GM19455 (cell line): Measurements from ENCODE around the gene HDAC6.
A peak's percentile ranks its signal among the peaks of the same experiment; 100 is the strongest.

ENCODE experiments used
- ATAC-seq: cut with Tn5 transposase; IDR thresholded peaks from one replicate; pipeline ENCODE4 v1.9.1; 2021; ENCODE audit not compliant: unreplicated experiment

The HDAC6 gene

GRCh38 chrX:48801280-48802088 lies at the start of gene HDAC6:
HDAC6 (plus strand) TSS chrX:48802067; CDS start chrX:48802693, 626 bp downstream.
- ATAC-seq, result peak; percentile 88

GRCh38 chrX:48752498-48752897 lies 49.4 kb upstream of the HDAC6 start:
- ATAC-seq, result no peak

GRCh38 chrX:48753708-48754228 lies 48.1 kb upstream of the HDAC6 start:
- ATAC-seq, result no peak

- ATAC-seq, result no peak
Measured at GRCh38 chrX:48754238-48754637, 47.6 kb upstream of the HDAC6 start.

GRCh38 chrX:48761674-48762471 lies 40.0 kb upstream of the HDAC6 start, which contains the start of gene GLOD5:
GLOD5 (plus strand) TSS chrX:48761747; CDS start chrX:48761791, 44 bp downstream.
- no peak for ATAC-seq

- ATAC-seq, result no peak
Measured at GRCh38 chrX:48769230-48769629, 32.6 kb upstream of the HDAC6 start.

GRCh38 chrX:48770296-48770695 lies 31.6 kb upstream of the HDAC6 start:
- no peak for ATAC-seq

GRCh38 chrX:48772602-48773001 lies 29.3 kb upstream of the HDAC6 start:
- no peak for ATAC-seq

- no peak for ATAC-seq
Measured at GRCh38 chrX:48776818-48777439, 24.9 kb upstream of the HDAC6 start.

- ATAC-seq, result no peak
Measured at GRCh38 chrX:48779399-48779798, 22.5 kb upstream of the HDAC6 start.

- no peak for ATAC-seq
Measured at GRCh38 chrX:48781705-48782104, 20.2 kb upstream of the HDAC6 start.

- no peak for ATAC-seq
Measured at GRCh38 chrX:48782216-48782615, 19.7 kb upstream of the HDAC6 start.

- no peak for ATAC-seq
Measured at GRCh38 chrX:48782795-48783194, 19.1 kb upstream of the HDAC6 start.

- ATAC-seq, result no peak
Measured at GRCh38 chrX:48784726-48785125, 17.1 kb upstream of the HDAC6 start.

- no peak for ATAC-seq
Measured at GRCh38 chrX:48785186-48785539, 16.7 kb upstream of the HDAC6 start.

GRCh38 chrX:48785540-48786214 lies 16.2 kb upstream of the HDAC6 start:
- no peak for ATAC-seq

- ATAC-seq, result no peak
Measured at GRCh38 chrX:48786341-48786800, 15.5 kb upstream of the HDAC6 start, which contains the start of gene GATA1. GATA1 (plus strand) TSS chrX:48786590; CDS start chrX:48791110, 4,520 bp downstream.

GRCh38 chrX:48786825-48787504 lies 14.9 kb upstream of the HDAC6 start:
- ATAC-seq, result no peak

- ATAC-seq, result no peak
Measured at GRCh38 chrX:48787505-48788443, 14.1 kb upstream of the HDAC6 start.
